Measurements from ENCODE around the gene NANOS3. TPM values are rescaled to one million over a fixed set of nuclear protein-coding genes. Genes with fewer than 3 reads are reported as not detected.

Gene NANOS3
- total and polyA plus RNA-seq, 9 of the 15 experiments (the other 6 are each of a cell fraction or from before 2014, with no cell fraction given), result not detected

DNA sequence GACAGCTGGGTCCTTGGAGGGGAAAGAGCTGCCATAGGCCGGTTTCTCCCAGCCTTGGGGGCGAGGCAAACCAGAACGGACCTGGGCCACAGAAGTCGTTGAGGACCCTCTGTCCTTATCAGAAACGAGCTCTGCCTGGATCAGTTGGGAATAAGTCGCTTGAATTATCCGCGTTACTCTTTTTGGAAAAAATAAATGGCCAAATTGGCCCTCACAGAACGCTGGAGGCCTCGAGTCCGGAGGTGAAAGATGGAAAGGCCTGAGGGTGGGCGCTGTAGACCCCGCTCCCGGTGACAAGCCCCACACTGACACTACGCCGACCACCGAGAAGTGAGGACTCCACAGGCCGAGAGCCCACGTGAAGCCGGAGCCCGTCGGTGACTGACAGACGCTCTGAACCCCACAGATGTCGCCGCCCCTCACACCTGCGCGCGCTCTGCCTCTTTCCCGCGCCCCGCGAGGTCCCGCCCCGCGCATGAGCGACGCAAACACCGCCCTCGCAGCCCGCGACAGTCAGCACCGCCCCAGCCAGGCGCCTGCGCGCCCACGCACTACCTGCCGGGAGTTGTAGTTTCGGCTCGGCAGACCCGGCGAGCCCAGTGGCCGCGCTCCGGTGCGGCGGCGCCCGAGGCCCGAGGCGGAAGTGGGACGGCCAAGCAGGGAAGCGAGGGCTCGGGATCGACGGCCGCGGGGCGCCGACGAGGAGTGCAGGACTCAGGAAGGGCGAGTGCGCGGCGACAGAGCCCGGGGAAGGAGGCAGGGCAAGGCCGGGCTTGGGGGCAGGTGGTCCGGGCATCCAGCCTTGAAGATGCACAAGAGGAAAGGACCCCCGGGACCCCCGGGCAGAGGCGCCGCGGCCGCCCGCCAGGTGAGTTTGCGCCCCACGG is 28.9 kb downstream of the NANOS3 start, which contains the start of the genes BRME1 and CC2D1A (continued):
- TF ChIP-seq, protein P1, sequence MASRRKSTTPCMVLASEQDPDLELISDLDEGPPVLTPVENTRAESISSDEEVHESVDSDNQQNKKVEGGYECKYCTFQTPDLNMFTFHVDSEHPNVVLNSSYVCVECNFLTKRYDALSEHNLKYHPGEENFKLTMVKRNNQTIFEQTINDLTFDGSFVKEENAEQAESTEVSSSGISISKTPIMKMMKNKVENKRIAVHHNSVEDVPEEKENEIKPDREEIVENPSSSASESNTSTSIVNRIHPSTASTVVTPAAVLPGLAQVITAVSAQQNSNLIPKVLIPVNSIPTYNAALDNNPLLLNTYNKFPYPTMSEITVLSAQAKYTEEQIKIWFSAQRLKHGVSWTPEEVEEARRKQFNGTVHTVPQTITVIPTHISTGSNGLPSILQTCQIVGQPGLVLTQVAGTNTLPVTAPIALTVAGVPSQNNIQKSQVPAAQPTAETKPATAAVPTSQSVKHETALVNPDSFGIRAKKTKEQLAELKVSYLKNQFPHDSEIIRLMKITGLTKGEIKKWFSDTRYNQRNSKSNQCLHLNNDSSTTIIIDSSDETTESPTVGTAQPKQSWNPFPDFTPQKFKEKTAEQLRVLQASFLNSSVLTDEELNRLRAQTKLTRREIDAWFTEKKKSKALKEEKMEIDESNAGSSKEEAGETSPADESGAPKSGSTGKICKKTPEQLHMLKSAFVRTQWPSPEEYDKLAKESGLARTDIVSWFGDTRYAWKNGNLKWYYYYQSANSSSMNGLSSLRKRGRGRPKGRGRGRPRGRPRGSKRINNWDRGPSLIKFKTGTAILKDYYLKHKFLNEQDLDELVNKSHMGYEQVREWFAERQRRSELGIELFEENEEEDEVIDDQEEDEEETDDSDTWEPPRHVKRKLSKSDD (conservative IDR thresholded peaks at IDR 0.05; ENCODE audit: low read length), result 0 out of 2 replicates have a peak, but pooled peaks have one; percentile 25
- TF ChIP-seq SREBF1 (IDR thresholded peaks at IDR 0.05; ENCODE audit: borderline replicate concordance, low read depth, low read length), result no peak
- no peak for TF ChIP-seq SLC30A9 (CRISPR knock-in tag; IDR thresholded peaks at IDR 0.05)
- TF ChIP-seq ZKSCAN8 (CRISPR knock-in tag; IDR thresholded peaks at IDR 0.05), result no peak
- TF ChIP-seq, protein P2, sequence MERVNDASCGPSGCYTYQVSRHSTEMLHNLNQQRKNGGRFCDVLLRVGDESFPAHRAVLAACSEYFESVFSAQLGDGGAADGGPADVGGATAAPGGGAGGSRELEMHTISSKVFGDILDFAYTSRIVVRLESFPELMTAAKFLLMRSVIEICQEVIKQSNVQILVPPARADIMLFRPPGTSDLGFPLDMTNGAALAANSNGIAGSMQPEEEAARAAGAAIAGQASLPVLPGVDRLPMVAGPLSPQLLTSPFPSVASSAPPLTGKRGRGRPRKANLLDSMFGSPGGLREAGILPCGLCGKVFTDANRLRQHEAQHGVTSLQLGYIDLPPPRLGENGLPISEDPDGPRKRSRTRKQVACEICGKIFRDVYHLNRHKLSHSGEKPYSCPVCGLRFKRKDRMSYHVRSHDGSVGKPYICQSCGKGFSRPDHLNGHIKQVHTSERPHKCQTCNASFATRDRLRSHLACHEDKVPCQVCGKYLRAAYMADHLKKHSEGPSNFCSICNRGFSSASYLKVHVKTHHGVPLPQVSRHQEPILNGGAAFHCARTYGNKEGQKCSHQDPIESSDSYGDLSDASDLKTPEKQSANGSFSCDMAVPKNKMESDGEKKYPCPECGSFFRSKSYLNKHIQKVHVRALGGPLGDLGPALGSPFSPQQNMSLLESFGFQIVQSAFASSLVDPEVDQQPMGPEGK (CRISPR knock-in tag; IDR thresholded peaks at IDR 0.05; ENCODE audit: borderline replicate concordance), result no peak
- peak; percentile 82; the same call in 1 of the 2 replicates for TF ChIP-seq PHF8 (IDR thresholded peaks at IDR 0.05; ENCODE audit: borderline replicate concordance, low read length)
- TF ChIP-seq ZNF232 (CRISPR knock-in tag; IDR thresholded peaks at IDR 0.05), result no peak
- no peak for TF ChIP-seq ZNF507 (tag; conservative IDR thresholded peaks at IDR 0.05)
- no peak for TF ChIP-seq CC2D1A (IDR thresholded peaks at IDR 0.05)
- TF ChIP-seq BRCA1 (IDR thresholded peaks at IDR 0.05), result no peak
- TF ChIP-seq BRCA1 (CRISPR knock-in tag; IDR thresholded peaks at IDR 0.05), result no peak
- no peak for TF ChIP-seq ZNF217 (CRISPR knock-in tag; IDR thresholded peaks at IDR 0.05)
- TF ChIP-seq OTX1 (CRISPR knock-in tag; IDR thresholded peaks at IDR 0.05), result no peak
- TF ChIP-seq, protein P3, sequence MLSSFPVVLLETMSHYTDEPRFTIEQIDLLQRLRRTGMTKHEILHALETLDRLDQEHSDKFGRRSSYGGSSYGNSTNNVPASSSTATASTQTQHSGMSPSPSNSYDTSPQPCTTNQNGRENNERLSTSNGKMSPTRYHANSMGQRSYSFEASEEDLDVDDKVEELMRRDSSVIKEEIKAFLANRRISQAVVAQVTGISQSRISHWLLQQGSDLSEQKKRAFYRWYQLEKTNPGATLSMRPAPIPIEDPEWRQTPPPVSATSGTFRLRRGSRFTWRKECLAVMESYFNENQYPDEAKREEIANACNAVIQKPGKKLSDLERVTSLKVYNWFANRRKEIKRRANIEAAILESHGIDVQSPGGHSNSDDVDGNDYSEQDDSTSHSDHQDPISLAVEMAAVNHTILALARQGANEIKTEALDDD (IDR thresholded peaks at IDR 0.05), result no peak
- TF ChIP-seq SIX5 (IDR thresholded peaks at IDR 0.05; ENCODE audit: borderline replicate concordance in 1 of 2, insufficient read depth in 1 of 2, low read depth in 1 of 2, low read length in 2 of 2), result peak; percentile 85 to 87; a peak in 3 of 4 replicates
- TF ChIP-seq ZNF717 (CRISPR knock-in tag; IDR thresholded peaks at IDR 0.05), result no peak
- TF ChIP-seq ZKSCAN1 (IDR thresholded peaks at IDR 0.05; ENCODE audit: low read depth, low read length), result peak; percentile 49; the same call in 1 of the 2 replicates
- no peak for TF ChIP-seq COPS2 (conservative IDR thresholded peaks at IDR 0.05)
- TF ChIP-seq ZC3H4 (CRISPR knock-in tag; IDR thresholded peaks at IDR 0.05; ENCODE audit: borderline replicate concordance), result no peak
- TF ChIP-seq, protein P4, sequence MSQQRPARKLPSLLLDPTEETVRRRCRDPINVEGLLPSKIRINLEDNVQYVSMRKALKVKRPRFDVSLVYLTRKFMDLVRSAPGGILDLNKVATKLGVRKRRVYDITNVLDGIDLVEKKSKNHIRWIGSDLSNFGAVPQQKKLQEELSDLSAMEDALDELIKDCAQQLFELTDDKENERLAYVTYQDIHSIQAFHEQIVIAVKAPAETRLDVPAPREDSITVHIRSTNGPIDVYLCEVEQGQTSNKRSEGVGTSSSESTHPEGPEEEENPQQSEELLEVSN (IDR thresholded peaks at IDR 0.05; ENCODE audit: borderline replicate concordance in 1 of 2, extremely low read depth in 1 of 2, insufficient read depth in 1 of 2, insufficient read length in 1 of 2, low read depth in 1 of 2, low read length in 1 of 2, poor library complexity in 1 of 2, severe bottlenecking in 1 of 2), result peak; percentile 100
